GM19238 (cell line): ENCODE measurements around the gene MYL6.
"Not testable (repeated sequence)": the region's sequence is repeated elsewhere in the genome, so short reads cannot be mapped to it uniquely, and the experiment has no call there.

ENCODE experiments used
- DNase-seq: peaks from one replicate; pipeline ENCODE4 v3.0.0; 2011; ENCODE audit warnings: low spot score; ENCODE audit not compliant: insufficient read length

Gene MYL6

GRCh38 chr12:56158029-56158925, at the start of gene MYL6:
TSS of gene MYL6 (plus strand) at chr12:56158359. CDS start at chr12:56158402, 43 bp downstream.
- DNase-seq = peak; percentile 87

- DNase-seq = no peak
Observed at GRCh38 chr12:56110571-56110970, 47.6 kb upstream of the MYL6 start.

GRCh38 chr12:56114084-56114483, 44.1 kb upstream of the MYL6 start:
- no peak for DNase-seq

GRCh38 chr12:56115329-56115728, 42.8 kb upstream of the MYL6 start:
- DNase-seq = no peak

- peak; percentile 61 for DNase-seq
Observed at GRCh38 chr12:56116267-56117081, 41.7 kb upstream of the MYL6 start, which contains the start of gene RPL41. TSS of gene RPL41 (plus strand) at chr12:56116633.

- not testable (repeated sequence) for DNase-seq
Observed at GRCh38 chr12:56117082-56117706, 41.0 kb upstream of the MYL6 start.

- peak; percentile 81 for DNase-seq
Observed at GRCh38 chr12:56117778-56118687, 40.1 kb upstream of the MYL6 start, which contains the start of gene ZC3H10. TSS of gene ZC3H10 (plus strand) at chr12:56118266. CDS start at chr12:56120563, 2,297 bp downstream.

GRCh38 chr12:56118688-56119357, 39.3 kb upstream of the MYL6 start:
- no peak for DNase-seq

GRCh38 chr12:56119361-56119796, 38.8 kb upstream of the MYL6 start:
- no peak for DNase-seq

- DNase-seq = no peak
Observed at GRCh38 chr12:56120158-56120846, 37.9 kb upstream of the MYL6 start.

- no peak for DNase-seq
Observed at GRCh38 chr12:56121204-56121870, 36.8 kb upstream of the MYL6 start.

GRCh38 chr12:56122637-56123036, 35.5 kb upstream of the MYL6 start:
- DNase-seq = no peak

- no peak for DNase-seq
Observed at GRCh38 chr12:56124133-56124532, 34.0 kb upstream of the MYL6 start.

GRCh38 chr12:56126732-56127239, 31.4 kb upstream of the MYL6 start:
- DNase-seq = no peak

- no peak for DNase-seq
Observed at GRCh38 chr12:56127485-56127887, 30.7 kb upstream of the MYL6 start.

GRCh38 chr12:56127888-56128669, 30.1 kb upstream of the MYL6 start, which contains the start of gene ESYT1:
TSS of gene ESYT1 (plus strand) at chr12:56128267. CDS start at chr12:56128320, 53 bp downstream.
- DNase-seq = peak; percentile 90

- no peak for DNase-seq
Observed at GRCh38 chr12:56128670-56129205, 29.4 kb upstream of the MYL6 start.
